Epidermal melanocyte (primary cell): ENCODE data around the gene IMMP2L.

ENCODE experiments used
- DNase-seq: peaks from one replicate; pipeline ENCODE4 v3.0.0; 2011; ENCODE audit warnings: low spot score; ENCODE audit not compliant: insufficient read length

The IMMP2L gene

DNA sequence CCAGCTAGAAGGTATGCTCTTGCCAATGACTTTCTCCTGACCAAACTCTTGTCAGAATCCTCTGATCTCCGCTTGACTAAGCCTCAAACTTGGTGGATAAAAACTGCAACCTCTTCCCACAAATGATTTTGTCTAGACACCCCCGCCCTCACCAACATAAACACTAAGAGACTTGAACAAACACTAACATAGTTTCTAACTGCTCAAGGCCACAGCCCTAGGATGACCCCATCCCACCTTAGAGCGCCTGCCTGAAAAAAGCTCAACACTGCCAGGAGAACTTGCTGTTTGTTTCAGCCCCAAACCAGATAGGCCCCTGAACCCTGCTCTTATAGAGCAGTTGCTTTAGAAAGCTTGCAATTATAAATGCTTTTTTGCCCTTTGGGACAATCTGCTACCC lies 399.6 kb downstream of the IMMP2L start:
- DNase-seq: no peak

DNA sequence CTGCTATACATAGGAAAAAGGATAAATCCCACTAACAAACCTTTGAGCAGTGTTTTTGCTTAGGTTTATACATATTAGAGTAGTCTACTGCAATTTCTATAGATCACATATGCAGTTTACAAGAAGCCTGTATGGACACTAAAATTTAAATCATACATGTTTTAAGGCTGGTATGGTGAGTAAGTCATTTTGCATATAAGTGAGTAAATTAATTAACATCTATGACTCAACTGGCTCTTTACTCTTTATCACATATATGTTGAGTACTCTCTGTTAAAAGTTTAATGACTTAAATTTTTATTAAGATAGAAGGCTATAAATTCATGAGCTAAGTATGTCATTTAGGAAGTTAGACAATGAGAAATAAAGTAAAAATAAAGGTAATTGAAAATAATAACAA lies 402.0 kb downstream of the IMMP2L start:
- no peak for DNase-seq

DNA sequence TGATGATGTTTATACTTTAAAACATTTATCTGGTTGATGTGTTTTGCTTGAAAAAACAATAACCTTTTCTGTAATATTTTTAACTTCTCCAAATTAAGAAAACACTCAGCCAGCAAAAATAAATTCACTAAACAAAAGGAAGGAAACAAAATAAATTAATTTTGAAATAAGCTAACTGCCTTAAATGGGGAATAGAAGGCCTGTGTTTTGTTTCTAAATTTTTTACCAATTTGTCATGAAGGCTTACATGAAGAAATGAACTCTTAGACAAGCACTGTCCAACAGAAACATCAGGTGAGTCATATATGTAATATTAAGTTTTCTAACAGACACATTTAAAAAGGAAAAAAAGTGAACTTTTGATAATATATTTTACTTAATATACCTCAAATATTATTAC lies 402.9 kb downstream of the IMMP2L start:
- no peak for DNase-seq

DNA sequence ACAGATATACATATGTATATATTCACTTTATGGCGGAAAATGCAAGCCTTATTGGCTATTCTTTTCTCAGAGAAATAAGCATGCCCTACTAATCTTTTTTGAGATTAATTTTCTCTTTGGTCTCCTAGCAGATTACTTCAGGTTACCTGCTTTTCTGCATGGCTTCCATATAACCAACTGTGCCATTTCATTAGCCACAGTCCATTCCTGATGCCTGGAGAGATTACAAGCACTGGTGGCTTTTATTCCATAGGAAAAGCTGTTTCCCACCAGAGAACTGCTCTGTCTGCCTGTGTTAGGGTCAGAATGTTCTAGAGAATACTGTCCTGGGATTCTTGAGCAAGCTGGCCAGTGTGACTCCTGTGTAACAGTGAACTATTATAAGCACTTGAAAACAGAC lies 411.6 kb downstream of the IMMP2L start:
- no peak for DNase-seq

DNA sequence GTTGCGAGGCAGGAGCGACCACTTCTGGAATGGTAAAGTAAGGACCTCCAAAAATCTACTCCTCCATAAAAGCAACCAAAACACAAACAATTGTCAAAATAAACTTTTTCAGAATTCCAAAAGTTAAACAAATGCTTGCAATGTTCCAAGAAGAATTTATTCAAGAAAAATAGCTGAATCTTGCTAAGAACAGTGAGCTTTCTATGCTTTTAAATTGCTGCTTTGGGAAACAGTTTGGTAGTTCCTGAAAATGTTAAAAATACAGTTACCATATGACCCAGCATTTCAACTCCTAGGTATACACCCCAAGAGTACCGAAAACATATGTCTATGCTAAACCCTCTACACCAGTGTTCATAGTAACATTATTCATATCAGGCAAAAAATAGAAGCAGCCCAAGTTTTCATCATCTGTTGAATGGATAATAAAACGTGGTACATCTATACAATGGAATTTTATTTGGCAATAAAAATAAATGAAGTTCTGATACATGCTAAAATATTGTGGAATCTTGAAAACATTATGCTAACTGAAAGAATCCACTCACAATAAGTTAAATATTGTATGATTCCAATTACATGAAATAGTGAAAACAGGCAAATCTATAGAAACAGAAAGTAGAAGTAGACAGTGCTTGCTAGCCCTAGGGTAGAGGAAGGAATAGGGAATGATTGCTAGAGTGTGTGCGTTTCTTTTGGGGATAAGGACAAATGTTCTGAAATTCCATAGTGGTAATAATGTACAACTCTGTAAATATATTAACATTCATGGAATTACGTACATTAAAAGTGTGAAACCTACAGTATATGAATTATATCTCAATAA lies 414.4 kb downstream of the IMMP2L start:
- DNase-seq: no peak

DNA sequence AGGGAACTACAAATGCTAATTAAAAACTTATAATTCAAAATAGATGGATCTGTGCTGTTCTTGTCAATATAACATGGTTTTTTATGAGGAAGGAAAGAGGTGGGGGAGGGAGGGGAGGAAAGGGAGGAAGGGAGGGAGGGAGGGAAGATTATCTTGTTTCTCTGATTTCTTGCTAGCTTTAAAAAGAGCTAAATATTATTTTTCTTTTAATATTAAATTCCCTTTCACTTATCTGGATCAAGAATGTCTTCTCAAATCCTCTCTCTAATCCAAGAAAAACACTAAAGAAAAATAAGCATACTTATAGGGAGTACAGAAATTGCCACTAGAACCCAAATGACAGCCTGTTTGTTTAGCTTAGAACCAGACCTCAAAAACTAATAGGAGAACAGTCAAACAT lies 416.2 kb downstream of the IMMP2L start:
- DNase-seq: no peak

DNA sequence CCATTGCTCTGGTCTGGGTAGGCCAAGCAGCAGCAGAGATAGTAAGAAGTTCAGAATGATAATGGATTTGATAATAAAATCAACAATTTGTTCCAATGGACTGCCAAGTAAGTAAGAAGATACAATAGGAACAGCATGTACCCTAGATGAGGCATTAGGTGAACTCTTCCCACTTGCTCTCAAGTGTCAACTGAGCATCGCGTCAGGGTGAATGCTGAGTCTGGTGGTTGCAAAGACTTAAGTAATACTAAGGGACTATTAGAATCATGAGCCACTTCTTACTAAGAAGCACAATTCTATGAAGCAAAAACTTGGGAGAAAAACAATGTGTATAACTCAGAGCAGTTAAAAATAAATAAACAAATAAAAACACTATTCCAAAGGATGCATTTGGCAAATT lies 416.8 kb downstream of the IMMP2L start:
- DNase-seq: no peak

DNA sequence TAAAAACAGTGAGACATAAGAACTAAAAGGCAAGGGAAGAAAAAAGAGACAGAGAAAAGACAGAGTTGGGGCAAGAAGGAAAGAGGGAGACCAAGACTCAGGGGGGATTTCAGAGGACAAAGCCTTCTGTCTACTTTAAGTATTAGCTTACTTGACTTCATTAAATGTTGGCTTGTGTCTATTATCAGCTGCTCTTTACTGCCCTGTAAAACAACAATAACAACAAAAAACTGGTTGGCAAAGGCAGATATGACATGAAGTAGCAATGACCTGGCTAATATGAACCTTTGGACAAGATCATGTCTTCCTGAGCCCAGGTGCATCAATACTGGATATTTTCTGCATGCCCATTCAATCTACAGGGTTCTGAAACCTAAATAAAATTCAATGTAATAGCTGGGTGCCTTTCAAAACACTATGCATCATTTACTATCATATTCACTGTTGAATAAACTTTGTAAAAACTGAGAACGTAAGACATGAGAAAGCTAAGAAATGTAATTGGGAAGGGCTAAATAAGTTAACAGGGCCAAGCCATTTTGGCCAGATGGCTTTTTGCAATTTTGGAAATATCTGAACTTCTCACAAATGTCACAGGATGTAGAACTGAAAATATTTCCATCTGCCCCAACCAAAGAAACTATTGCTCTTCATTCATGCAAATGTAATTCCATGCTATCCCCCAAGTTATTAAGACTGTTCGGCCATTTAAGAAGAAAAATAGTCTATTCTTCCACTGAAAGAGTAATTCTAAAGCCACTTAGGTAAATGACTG lies 422.0 kb downstream of the IMMP2L start:
- no peak for DNase-seq

DNA sequence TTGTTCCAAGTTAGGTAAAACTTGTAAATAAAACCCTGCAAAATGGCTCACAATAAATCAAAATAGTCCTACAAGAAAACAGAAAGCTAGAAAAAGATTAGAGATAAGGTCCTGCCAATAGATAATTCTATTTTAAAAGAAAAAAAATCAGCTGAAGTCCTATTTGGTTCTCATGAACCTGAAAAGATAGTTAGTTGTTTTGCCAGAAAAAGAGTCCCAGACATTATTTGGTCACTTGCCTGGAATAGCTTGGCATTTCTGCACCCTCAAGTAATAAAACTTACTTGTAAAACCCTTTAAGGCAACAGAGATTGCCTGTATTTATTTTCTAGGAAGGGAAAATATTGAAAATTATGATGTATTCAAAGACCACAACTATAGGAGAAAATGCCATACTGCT lies 423.7 kb downstream of the IMMP2L start:
- DNase-seq: no peak

DNA sequence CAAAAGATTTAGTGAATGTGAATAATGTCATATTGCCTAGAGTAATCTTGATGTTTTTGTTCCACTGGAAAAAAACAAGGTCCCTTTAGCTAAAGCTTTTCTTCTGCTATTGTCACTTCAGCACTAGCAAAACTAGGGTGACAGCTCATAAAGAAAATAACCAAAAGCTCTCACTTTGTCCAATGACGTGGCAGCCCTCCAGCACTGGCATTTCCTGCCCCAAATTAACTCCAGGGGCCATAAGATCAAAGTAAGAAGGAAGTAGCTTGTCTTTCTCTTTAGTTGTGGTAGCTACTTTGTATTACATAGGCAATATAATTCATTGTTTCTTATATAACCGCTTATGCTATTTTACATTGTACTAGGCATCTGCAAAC lies 424.1 kb downstream of the IMMP2L start:
- DNase-seq: no peak

DNA sequence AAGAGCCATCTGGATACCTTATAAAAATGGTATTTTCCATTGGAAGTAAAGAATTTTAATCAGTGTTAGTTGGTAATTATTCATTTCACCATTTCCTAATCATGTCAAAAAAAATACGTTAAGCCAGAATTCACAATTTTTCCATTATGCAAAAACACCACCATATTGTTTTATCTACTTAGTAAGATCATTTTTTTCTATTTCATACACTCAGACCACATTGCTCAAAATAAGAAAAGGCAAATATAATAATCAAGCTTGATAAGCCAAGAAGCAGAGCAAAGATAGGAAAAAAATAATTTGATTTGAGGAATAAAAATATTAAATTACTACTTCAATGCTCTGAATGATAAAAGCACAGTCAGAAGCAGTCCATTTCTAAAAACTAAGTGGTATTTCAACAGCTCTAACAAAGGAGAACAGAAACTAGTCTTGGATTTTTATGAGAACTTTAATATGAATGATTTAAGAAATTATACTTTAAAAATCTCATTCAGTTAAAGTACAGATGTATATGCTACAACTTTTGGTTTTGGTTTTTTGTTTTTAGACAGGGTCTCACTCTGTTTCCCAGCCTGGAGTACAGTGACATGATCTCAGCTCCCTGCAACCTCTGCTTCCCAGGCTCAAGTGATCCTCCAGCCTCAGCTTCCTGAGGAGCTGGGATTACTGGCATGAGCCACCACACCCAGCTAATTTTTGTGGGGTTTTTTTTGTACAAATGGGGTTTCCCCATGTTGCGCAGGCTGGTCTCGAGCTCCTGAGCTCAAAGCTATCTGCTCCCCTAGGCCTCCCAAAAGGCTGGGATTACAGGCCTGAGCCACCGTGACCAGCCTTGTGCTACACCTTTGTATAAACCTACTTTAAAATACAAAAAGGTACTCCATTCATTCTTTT lies 424.7 kb downstream of the IMMP2L start:
- no peak for DNase-seq

DNA sequence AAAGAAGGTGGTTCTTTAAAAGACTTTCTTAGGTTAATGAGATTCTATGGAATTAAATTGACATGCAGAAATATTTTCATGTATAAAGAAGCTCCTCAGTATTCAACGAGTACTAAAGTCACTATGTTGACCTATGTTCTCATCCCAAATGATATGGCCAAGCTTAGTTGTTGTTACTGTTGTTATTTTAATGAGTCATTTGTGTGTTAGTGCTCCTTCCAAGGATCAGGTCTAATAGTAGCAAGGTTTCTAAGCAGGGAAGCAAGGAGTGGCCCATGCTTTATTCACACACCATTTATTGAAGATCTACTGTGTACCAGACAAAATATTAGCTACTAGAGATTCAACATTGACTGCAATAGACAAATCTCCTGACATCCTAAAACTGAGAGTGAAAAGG lies 429.5 kb downstream of the IMMP2L start:
- no peak for DNase-seq

DNA sequence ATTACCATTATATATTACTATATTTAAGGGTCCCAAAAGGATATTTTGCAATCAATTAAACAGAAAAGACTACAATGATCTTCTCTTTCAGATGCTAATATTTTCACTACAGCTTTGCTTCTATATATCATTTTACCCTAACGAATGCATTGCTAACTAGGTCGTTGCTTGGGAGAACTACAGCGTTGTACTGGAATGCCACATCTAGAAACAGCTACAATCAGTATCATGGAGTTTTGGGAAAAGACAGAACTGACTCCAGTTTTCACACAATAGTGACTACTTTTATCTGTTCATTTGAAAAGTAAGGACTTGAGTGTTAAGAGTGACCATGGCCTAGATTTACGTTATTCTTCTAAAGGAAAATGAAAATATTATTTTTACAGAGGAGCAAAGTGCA lies 432.9 kb downstream of the IMMP2L start:
- no peak for DNase-seq

DNA sequence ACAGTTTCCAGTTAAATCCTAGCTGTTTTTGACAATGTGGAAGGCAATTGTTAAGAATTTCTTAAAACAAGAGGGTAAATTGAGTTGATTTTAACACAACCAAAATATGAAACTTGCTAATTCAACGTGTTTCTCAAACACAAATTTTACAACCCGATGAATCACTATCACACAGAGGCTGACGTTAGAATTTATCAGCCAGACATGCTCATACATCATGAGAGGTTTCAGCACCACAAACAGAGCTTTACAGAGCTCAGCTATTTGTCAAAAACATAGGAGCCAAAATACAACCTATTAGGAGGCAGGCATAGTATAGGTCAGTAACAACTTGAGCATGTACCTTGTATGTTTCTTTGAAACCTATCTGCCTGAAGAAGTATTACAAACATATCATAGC lies 435.3 kb downstream of the IMMP2L start:
- no peak for DNase-seq

DNA sequence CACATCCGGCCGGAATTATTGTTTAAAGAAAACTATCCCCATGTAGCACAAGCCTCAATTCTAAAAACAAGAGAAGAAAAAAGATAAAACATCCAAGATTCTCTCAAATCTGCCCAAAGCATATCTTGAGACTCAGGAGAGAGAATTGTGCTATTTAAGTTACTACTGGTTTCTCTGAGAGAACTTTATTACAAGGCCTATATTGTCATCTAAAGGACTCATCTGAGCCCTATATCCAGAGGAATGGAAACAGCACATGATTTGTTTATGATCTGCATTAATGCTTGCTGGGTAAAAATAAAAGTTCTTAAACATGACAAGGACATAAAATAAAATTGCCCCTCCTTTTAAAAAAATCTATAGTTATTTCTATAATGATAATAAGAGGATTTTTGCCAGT lies 446.3 kb downstream of the IMMP2L start:
- DNase-seq: no peak

DNA sequence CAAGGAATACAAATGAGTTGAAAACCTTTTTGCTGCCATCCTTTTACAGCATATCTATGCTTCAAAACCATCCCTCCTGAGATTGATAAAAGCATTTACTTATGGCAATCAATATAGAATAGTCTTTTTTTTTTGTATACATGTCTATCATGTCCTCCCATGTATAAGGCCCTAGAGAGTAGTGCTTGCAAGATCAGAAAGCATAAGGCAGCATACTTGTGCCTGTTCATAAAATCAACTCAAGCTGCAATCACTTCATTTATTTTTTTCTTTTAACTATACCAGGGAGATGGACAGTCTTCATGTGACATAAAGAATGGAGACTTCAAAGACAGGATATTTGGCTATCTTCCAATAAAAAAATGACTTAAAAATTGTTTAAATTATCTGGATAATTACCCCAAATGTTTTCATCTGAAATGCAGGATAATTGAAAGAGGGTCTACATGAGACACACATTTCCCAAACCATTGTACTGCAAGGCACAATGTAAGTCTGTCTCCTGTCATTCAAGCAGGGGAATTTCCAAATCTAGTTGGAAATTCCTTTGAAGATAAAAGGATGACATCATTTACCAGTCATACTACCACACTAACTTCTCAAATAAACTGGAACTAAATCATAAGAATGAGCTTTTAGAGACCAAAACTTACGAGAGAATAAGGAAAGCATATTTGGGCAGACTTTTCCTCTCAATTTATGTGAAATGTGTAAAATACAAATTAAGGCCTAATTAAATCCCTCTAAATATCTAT lies 448.9 kb downstream of the IMMP2L start:
- no peak for DNase-seq

DNA sequence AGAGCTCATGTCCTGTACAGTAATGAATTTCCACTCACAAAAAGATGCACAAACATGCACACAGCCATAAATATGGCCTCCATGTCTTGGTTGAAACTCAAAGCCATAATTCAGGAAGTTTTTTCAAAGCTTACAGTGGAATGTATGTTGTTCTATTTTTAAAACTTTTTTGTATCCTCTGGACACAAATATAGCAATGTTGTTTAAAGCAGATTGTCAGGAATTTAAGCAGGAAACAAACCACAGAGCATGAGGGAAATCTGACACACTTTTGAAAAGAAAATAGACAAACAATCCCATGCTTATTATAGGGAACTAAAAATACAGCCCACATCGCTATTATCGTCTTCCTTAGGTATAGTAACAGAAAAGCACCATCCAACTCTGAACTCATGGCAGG lies 449.9 kb downstream of the IMMP2L start:
- no peak for DNase-seq

DNA sequence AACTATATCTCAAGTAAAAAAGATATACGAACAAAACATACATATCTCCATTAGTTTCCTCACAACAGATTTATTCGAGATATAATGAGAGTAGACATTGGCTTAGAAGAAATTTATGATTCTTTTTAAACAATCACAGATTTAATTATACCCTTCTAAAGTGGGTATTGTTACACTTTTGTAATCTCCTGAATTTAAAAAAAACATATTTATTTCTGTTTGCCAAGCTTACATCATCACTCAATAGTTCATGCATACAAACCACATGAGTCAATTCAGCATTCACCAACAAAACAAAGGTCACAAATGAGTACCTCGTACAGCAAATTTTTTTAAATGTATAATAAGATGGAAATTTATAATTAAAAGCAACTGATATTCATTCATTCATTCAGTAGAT lies 453.8 kb downstream of the IMMP2L start:
- no peak for DNase-seq

DNA sequence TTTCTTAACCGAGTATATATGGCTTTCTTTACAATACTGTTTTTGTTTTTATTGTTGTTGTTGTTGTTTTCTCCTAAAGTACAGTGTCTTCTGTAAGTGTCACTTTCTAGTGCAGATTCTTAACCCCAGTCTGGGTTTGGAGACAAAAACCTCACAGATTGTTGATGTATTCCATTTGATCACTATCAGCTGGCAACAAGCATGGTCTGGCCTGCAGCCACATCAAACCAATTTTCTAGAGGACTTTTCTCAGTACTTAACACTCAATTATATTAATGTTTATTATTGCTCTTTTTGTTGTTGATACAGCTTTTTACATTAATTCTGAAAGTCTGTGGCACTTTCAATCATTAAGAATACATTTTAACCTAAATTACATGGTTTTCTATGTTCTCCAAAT lies 454.3 kb downstream of the IMMP2L start:
- DNase-seq: no peak

DNA sequence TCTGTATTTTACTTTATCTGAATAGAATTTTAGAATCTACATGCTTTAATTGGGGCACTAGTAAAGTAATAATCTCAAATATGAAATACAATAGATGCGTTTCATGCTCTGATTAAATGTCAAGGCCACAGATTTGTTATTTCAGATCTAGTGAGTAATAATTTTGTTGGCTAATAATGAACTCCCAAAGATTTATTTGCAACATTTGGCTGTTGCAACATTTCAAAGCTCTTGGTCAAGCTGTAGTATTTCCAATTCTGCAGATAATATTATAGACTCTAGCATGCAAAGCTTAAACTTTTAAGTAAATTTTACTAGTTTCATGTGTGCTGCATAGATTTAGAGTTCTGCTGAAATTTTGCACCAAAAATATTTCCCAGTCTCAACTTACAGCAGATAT lies 454.7 kb downstream of the IMMP2L start:
- DNase-seq: no peak

DNA sequence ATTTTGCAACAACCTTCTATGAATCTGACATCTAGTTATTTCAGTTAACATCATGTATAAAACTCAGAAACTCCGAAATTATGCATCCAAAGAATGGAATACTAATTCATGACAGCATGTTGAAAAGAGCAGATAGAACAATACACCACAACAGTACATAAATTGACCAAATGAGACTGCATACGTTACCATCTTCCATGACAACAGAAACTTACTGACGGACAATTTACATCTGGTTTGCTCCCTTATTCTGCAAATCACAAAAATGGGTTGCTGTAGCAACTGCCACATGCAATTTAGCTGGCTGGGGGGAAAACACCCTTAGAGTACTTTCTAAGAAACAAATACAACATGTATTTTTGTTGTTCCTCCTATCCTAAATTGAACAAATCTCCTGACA lies 457.0 kb downstream of the IMMP2L start:
- no peak for DNase-seq
